ENCODE data around the gene S100A5. TPM values are rescaled to one million over a fixed set of nuclear protein-coding genes. Genes with fewer than 3 reads are reported as not detected.

S100A5 gene
- total and polyA plus RNA-seq, 12 donors, result not detected

GRCh38 chr1:153566414-153567371, 26.0 kb upstream of the S100A5 start:
- H3K36me3 ChIP-seq, result no peaks in the 10 kb centered on the region

GRCh38 chr1:153565529-153566374, 25.0 kb upstream of the S100A5 start, which contains the start of gene S100A2:
Gene S100A2 (minus strand): TSS chr1:153565844. CDS start chr1:153563877, 1,967 bp downstream.
- WGBS, 2 donors, result 62 to 64% methylated on average over 8 of the region's 8 CpGs
- Histone ChIP-seq H3K36me3 (no peaks in the 10 kb centered on the region), H3K9me3 (no peaks in the 10 kb centered on the region), H3K27ac (peak within 1 kb of the TSS; percentile 51 to 96 (median 85)), H3K27me3 (no peaks in the 10 kb centered on the region), H3K4me3 (peak within 1 kb of the TSS in 1 of 10 donors; percentile 12), H3K4me1 (peaks cover 26 to 42% (median 36%) of the 10 kb centered on the region in 9 donors)
- DNase-seq (no peak), ATAC-seq (peak; percentile 1 to 50 (median 30))
- no peak for TF ChIP-seq CTCF (IDR thresholded peaks at IDR 0.05)
- intact Hi-C loops (cut with DNase I), result loop anchor here in 9 of 10 donors (1.0 to 10.0 kb wide), 7 partner anchors 20 to 213 kb away; partner anchors contain the start of genes S100A9 (in 3 of the 9), S100A4 (in 1 of the 9) and S100A6 (in 1 of the 9)

More at GRCh38 chr1:153566414-153567371, 26.0 kb upstream of the S100A5 start:
- Histone ChIP-seq H3K4me1 (peaks cover 26 to 44% (median 36%) of the 10 kb centered on the region in 9 donors), H3K4me3 (peak overlapping the region in 1 of 10 donors; percentile 12), H3K27ac (peak overlapping the region; percentile 51 to 96 (median 85)), H3K27me3 (no peaks in the 10 kb centered on the region), H3K9me3 (no peaks in the 10 kb centered on the region)
- TF ChIP-seq CTCF (IDR thresholded peaks at IDR 0.05), result no peak
- 48 to 64% methylated on average over 16 of the region's 16 CpGs for WGBS, 2 donors
- ATAC-seq, result peak; percentile 85 to 96 (median 94)
- intact Hi-C loops (cut with DNase I), result loop anchor here in 9 of 10 donors (1.0 to 10.0 kb wide), 7 partner anchors 21 to 214 kb away; partner anchors contain the start of genes S100A9 (in 3 of the 9), S100A4 (in 1 of the 9) and S100A6 (in 1 of the 9)
- peak; percentile 90 to 92 for DNase-seq

- no peak overlapping the region for H3K4me3 ChIP-seq
- intact Hi-C loops (cut with DNase I), result loop anchor here in 4 of 10 donors (10.0 kb wide), 2 partner anchors 49 to 209 kb away; partner anchors contain the start of gene S100A9 (in 3 of the 4)
- 84 to 88% methylated on average over 7 of the region's 7 CpGs for WGBS, 2 donors
Measured at GRCh38 chr1:153563991-153564390, 23.3 kb upstream of the S100A5 start.

More at GRCh38 chr1:153563991-153564390, 23.3 kb upstream of the S100A5 start:
- DNase-seq (no peak), ATAC-seq (no peak)
- Histone ChIP-seq H3K27ac (no peak overlapping the region), H3K4me1 (peaks cover 26 to 42% (median 36%) of the 10 kb centered on the region in 9 donors), H3K9me3 (no peaks in the 10 kb centered on the region), H3K36me3 (no peaks in the 10 kb centered on the region), H3K27me3 (no peaks in the 10 kb centered on the region)
- no peak for TF ChIP-seq CTCF (IDR thresholded peaks at IDR 0.05)

Data from heart right ventricle (tissue), 16 donors.